HepG2 (cell line): ENCODE measurements around the gene ZG16B. TPM values are rescaled to one million over a fixed set of nuclear protein-coding genes. Genes with fewer than 3 reads are reported as not detected.

Experiments used
- ATAC-seq: fragments of 200-7000 bp; cut with Tn5 transposase; 3 replicates; pipeline ENCODE4 v1.9.1; 2020; ENCODE audit warnings: mild to moderate bottlenecking, moderate library complexity
- BruUV-seq: library from RNA; stranded (reverse); fragments of 400-500 nt; replicated peaks from 2 replicates; lab custom pipeline; 2021; lab: Mats Ljungman, UMichigan
- CTCF ChIA-PET: fragments of 300-600 bp; formaldehyde crosslinking; extraction: SDS; loops from one replicate; lab custom pipeline; 2021; ENCODE audit warnings: low total read pairs, inconsistent platforms, low intra/inter-chr PET ratio; lab: Yijun Ruan, JAX
- POLR2A ChIA-PET: fragments of 350-600 bp; sonication (Branson Sonifier 250); formaldehyde crosslinking; loops from one replicate; lab custom pipeline; 2020; ENCODE audit warnings: antibody characterized with exemption, inconsistent platforms; lab: Yijun Ruan, JAX
- DNase-seq: peaks from one replicate; pipeline ENCODE4 v3.0.0-alpha.2; 2015; ENCODE audit warnings: low spot score
- FAIRE-seq: peaks from 3 replicates; lab custom pipeline; 2011; peaks lifted over from hg19 to GRCh38; lab: Jason Lieb, UNC
- H2AFZ ChIP-seq: one replicate; pipeline ENCODE4 v1.6.1; 2011; ENCODE audit warnings: low read length, inconsistent platforms
- H3K27ac ChIP-seq: fragments of 300-600 bp; 3 replicates; pipeline ENCODE4 v1.8.0; 2011; ENCODE audit warnings: mixed run types, mild to moderate bottlenecking, mixed read lengths, low read length, inconsistent platforms; ENCODE audit not compliant: insufficient read depth; ENCODE audit errors: extremely low read length
- H3K27me3 ChIP-seq, 2 experiments: fragments of 200-600 bp in 1 of 2; 2 replicates in 1 of 2; 3 replicates in 1 of 2; pipeline versions ENCODE4 v1.6.0 to v1.8.0; 2011; ENCODE audit warnings: low read length in 2 of 2, mild to moderate bottlenecking in 2 of 2, moderate library complexity in 2 of 2, inconsistent platforms in 1 of 2; ENCODE audit not compliant: insufficient read depth in 2 of 2, control insufficient read depth in 1 of 2
- H3K36me3 ChIP-seq, 2 experiments: fragments of 200-600 bp in 1 of 2; replicated peaks in 1 of 2; 2 replicates in 1 of 2; 3 replicates in 1 of 2; pipeline versions ENCODE4 v1.5.1 to v1.8.0; 2011; ENCODE audit warnings: low read length in 2 of 2, inconsistent platforms in 1 of 2; ENCODE audit not compliant: insufficient read depth in 2 of 2, control insufficient read depth in 1 of 2
- H3K4me1 ChIP-seq: 2 replicates; pipeline ENCODE4 v1.5.1; 2012; ENCODE audit warnings: low read length, inconsistent platforms; ENCODE audit not compliant: insufficient read depth
- H3K4me2 ChIP-seq: 2 replicates; pipeline ENCODE4 v1.6.0; 2011; ENCODE audit warnings: low read depth, low read length, inconsistent platforms
- H3K4me3 ChIP-seq, 3 experiments: fragments of 200-600 bp in 1 of 3; sonication (generic), shearing (Covaris generic) in 1 of 3; replicated peaks in 1 of 3; 2 replicates each; pipeline ENCODE4 v1.5.1; 2011 to 2016; ENCODE audit warnings: low read length in 3 of 3, inconsistent platforms in 2 of 3, low read depth in 2 of 3, mild to moderate bottlenecking in 2 of 3, control low read depth in 1 of 3, mixed read lengths in 1 of 3; ENCODE audit not compliant: insufficient read depth in 1 of 3
- H3K79me2 ChIP-seq: one replicate; pipeline ENCODE4 v1.6.1; 2011; ENCODE audit warnings: low read length, inconsistent platforms; ENCODE audit not compliant: insufficient read depth
- H3K9ac ChIP-seq: 2 replicates; pipeline ENCODE4 v1.6.0; 2011; ENCODE audit warnings: mild to moderate bottlenecking, low read depth, low read length, inconsistent platforms; ENCODE audit not compliant: insufficient read depth
- H3K9me3 ChIP-seq: 2 replicates; pipeline ENCODE4 v1.5.1; 2012; ENCODE audit warnings: mild to moderate bottlenecking, low read length
- H4K20me1 ChIP-seq: 2 replicates; pipeline ENCODE4 v1.6.0; 2011; ENCODE audit warnings: inconsistent platforms, mild to moderate bottlenecking, low read length, moderate library complexity; ENCODE audit not compliant: insufficient read depth
- RXRA ChIP-seq: sonication (generic); formaldehyde crosslinking; IDR thresholded peaks from 2 replicates; pipeline ENCODE4 v1.5.1; 2020; ENCODE audit warnings: missing genetic modification reagents
- SP5 ChIP-seq: IDR thresholded peaks from 2 replicates; pipeline ENCODE4 v1.6.1; 2016; ENCODE audit warnings: low read depth, borderline replicate concordance
- WIZ ChIP-seq: sonication (generic); formaldehyde crosslinking; IDR thresholded peaks from 2 replicates; pipeline ENCODE4 v1.5.1; 2020; ENCODE audit warnings: mild to moderate bottlenecking, missing genetic modification reagents
- ZBTB1 ChIP-seq: sonication (generic); formaldehyde crosslinking; IDR thresholded peaks from 2 replicates; pipeline ENCODE4 v1.4.0; 2020; ENCODE audit warnings: missing genetic modification reagents, borderline replicate concordance
- ZNF230 ChIP-seq: sonication (generic); formaldehyde crosslinking; IDR thresholded peaks from 2 replicates; pipeline ENCODE4 v1.4.0; 2020; ENCODE audit warnings: mild to moderate bottlenecking, missing genetic modification reagents
- ZNF30 ChIP-seq: sonication (generic); formaldehyde crosslinking; IDR thresholded peaks from 2 replicates; pipeline ENCODE4 v1.5.0; 2020; ENCODE audit warnings: mild to moderate bottlenecking, missing genetic modification reagents
- ZNF547 ChIP-seq: sonication (generic); formaldehyde crosslinking; IDR thresholded peaks from 2 replicates; pipeline ENCODE4 v1.5.1; 2020; ENCODE audit warnings: mild to moderate bottlenecking, missing genetic modification reagents
- WGBS: methylation state at CpG from one replicate; pipeline ENCODE4 v1.1.6; 2017; ENCODE audit warnings: low lambda C conversion rate; 5-methylcytosine and 5-hydroxymethylcytosine counted together
- in situ Hi-C: cut with HindIII; loops from 2 replicates; pipeline ENCODE4 v1.10.0; 2017; ENCODE audit warnings: low pct_unique_long_range_greater_than_20kb; ENCODE audit not compliant: extremely low pct_ligation_motif_present
- intact Hi-C: fragments of 100-400 bp; cut with micrococcal nuclease; formaldehyde crosslinking; loops from one replicate; pipeline ENCODE4 v1.10.0; 2022; ENCODE audit not compliant: unreplicated experiment
- polyA plus RNA-seq, 8 experiments: library from polyadenylated mRNA; depleted of rRNA in 3 of 8; stranded (reverse) in 7 of 8; unstranded in 1 of 8; fragments of >200 nt; fragmentation: Illumina TruSeq in 4 of 8; extraction: Trizol in 4 of 8; gene quantifications; 2 replicates each; pipeline versions ENCODE4 v1.2.1 to v1.2.3, GENCODE V29; 2011 to 2016; ENCODE audit warnings: low read depth in 4 of 8, missing spikeins in 1 of 8, mixed read lengths in 1 of 8; ENCODE audit not compliant: insufficient read depth in 1 of 8
- total RNA-seq, 5 experiments: library from RNA; depleted of rRNA; stranded (reverse); fragments of >200 nt; fragmentation: Illumina TruSeq; extraction: Trizol; gene quantifications; 2 replicates each; pipeline ENCODE4 v1.2.3, GENCODE V29; 2016; ENCODE audit warnings: low read depth in 1 of 5
- TF ChIP-seq, protein P1 (sequence below): sonication (generic); formaldehyde crosslinking; IDR thresholded peaks from 2 replicates; pipeline ENCODE4 v1.8.0; 2022; ENCODE audit warnings: mild to moderate bottlenecking, missing genetic modification reagents, borderline replicate concordance
- TF ChIP-seq, protein P2 (sequence below): sonication (generic); formaldehyde crosslinking; IDR thresholded peaks from 2 replicates; pipeline ENCODE4 v1.5.1; 2020; ENCODE audit warnings: mild to moderate bottlenecking, missing genetic modification reagents, borderline replicate concordance
- TF ChIP-seq, protein P3 (sequence below), 2 experiments: sonication (generic) in 1 of 2; formaldehyde crosslinking in 1 of 2; IDR thresholded peaks; 2 replicates each; pipeline versions ENCODE4 v1.6.1 to v1.9.0; 2014 to 2022; ENCODE audit warnings: antibody characterized with exemption in 1 of 2, borderline replicate concordance in 1 of 2, inconsistent platforms in 1 of 2, low read depth in 1 of 2, missing genetic modification reagents in 1 of 2
- TF ChIP-seq, protein P4 (sequence below): sonication (generic); formaldehyde crosslinking; IDR thresholded peaks from 2 replicates; pipeline ENCODE4 v1.5.0; 2020; ENCODE audit warnings: missing genetic modification reagents

Gene ZG16B
- total and polyA plus RNA-seq, 2 of the 13 experiments (the other 11 are each of a cell fraction or from before 2014, with no cell fraction given) = 1.5 to 11.3 TPM

DNA sequence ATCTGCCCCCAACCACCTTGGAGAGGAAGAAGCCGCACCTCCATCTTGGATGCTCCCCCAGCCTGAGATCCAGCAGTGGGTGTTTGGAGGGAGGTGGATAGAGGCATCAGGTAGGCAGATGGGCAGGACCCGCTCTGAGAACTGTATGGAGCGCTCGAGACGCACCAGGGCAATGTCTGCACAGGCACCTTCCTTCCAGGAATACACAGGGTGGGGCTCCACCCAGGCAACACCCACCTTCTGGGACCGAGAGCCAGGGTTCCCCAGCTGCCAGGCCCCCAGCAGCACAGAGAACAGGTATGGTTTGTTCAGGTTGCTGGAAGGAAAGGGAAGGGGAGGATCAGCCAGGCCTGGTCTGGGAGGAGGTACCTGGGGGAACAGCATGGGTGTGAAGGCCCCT is 25.4 kb downstream of the ZG16B start:
- H3K27ac ChIP-seq = no peak overlapping the region
- H4K20me1 ChIP-seq = no peaks in the 10 kb centered on the region
- H3K4me2 ChIP-seq = no peak overlapping the region
- no TSS peak for BruUV-seq
- no peaks in the 10 kb centered on the region for H3K36me3 ChIP-seq
- H3K79me2 ChIP-seq = no peaks in the 10 kb centered on the region
- no peak for FAIRE-seq
- H3K27me3 ChIP-seq = peaks cover 2 to 3% of the 10 kb centered on the region in 2 experiments; a peak in 3 of 5 replicates
- WGBS = 66% methylated on average over 4 of the region's 6 CpGs
- TF ChIP-seq ZNF30 (CRISPR knock-in tag) = no peak
- TF ChIP-seq ZNF547 (CRISPR knock-in tag) = no peak
- TF ChIP-seq, protein P1, sequence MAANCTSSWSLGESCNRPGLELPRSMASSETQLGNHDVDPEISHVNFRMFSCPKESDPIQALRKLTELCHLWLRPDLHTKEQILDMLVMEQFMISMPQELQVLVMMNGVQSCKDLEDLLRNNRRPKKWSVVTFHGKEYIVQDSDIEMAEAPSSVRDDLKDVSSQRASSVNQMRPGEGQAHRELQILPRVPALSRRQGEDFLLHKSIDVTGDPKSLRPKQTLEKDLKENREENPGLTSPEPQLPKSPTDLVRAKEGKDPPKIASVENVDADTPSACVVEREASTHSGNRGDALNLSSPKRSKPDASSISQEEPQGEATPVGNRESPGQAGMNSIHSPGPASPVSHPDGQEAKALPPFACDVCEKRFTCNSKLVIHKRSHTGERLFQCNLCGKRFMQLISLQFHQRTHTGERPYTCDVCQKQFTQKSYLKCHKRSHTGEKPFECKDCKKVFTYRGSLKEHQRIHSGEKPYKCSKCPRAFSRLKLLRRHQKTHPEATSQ (CRISPR knock-in tag) = no peak
- no peak for TF ChIP-seq ZNF230 (CRISPR knock-in tag)
- TF ChIP-seq RXRA (CRISPR knock-in tag) = no peak
- TF ChIP-seq, protein P2, sequence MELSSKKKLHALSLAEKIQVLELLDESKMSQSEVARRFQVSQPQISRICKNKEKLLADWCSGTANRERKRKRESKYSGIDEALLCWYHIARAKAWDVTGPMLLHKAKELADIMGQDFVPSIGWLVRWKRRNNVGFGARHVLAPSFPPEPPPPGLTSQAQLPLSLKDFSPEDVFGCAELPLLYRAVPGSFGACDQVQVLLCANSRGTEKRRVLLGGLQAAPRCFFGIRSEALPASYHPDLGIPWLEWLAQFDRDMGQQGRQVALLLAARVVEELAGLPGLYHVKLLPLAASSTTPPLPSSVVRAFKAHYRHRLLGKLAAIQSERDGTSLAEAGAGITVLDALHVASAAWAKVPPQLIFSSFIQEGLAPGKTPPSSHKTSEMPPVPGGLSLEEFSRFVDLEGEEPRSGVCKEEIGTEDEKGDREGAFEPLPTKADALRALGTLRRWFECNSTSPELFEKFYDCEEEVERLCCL (CRISPR knock-in tag) = no peak
- TF ChIP-seq, protein P3, sequence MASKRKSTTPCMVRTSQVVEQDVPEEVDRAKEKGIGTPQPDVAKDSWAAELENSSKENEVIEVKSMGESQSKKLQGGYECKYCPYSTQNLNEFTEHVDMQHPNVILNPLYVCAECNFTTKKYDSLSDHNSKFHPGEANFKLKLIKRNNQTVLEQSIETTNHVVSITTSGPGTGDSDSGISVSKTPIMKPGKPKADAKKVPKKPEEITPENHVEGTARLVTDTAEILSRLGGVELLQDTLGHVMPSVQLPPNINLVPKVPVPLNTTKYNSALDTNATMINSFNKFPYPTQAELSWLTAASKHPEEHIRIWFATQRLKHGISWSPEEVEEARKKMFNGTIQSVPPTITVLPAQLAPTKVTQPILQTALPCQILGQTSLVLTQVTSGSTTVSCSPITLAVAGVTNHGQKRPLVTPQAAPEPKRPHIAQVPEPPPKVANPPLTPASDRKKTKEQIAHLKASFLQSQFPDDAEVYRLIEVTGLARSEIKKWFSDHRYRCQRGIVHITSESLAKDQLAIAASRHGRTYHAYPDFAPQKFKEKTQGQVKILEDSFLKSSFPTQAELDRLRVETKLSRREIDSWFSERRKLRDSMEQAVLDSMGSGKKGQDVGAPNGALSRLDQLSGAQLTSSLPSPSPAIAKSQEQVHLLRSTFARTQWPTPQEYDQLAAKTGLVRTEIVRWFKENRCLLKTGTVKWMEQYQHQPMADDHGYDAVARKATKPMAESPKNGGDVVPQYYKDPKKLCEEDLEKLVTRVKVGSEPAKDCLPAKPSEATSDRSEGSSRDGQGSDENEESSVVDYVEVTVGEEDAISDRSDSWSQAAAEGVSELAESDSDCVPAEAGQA (IDR thresholded peaks at IDR 0.05; ENCODE audit: low read depth) = no peak
- TF ChIP-seq, protein P3 (CRISPR knock-in tag; IDR thresholded peaks at IDR 0.05; ENCODE audit: borderline replicate concordance) = no peak
- no peak for TF ChIP-seq WIZ
- TF ChIP-seq, protein P4, sequence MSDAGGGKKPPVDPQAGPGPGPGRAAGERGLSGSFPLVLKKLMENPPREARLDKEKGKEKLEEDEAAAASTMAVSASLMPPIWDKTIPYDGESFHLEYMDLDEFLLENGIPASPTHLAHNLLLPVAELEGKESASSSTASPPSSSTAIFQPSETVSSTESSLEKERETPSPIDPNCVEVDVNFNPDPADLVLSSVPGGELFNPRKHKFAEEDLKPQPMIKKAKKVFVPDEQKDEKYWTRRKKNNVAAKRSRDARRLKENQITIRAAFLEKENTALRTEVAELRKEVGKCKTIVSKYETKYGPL (CRISPR knock-in tag) = no peak
- no peak for TF ChIP-seq ZBTB1 (CRISPR knock-in tag)
- no peak for TF ChIP-seq SP5 (CRISPR knock-in tag)
- TF ChIP-seq, all 625 proteins: peak for 0
- intact Hi-C loops (loop anchor here (2.0 kb wide), 1 partner anchor 17 kb away; no protein-coding TSS in a partner anchor), in situ Hi-C loops (no loop called here)
- H3K9ac ChIP-seq = no peak overlapping the region
- POLR2A ChIA-PET = interaction anchor here (2.1 kb wide), 1 partner anchor 13 kb away, joined by 11 read pairs; no protein-coding TSS in a partner anchor
- H2AFZ ChIP-seq = no peak overlapping the region
- CTCF ChIA-PET = interaction anchor here (1.3 to 4.2 kb wide), 3 partner anchors 13 to 71 kb away, joined by 9 to 30 read pairs (median 11); no protein-coding TSS in a partner anchor
- DNase-seq (no peak), ATAC-seq (no peak)
- H3K9me3 ChIP-seq = peaks cover 6% of the 10 kb centered on the region; the same call in 1 of the 2 replicates
- H3K4me3 ChIP-seq = no peak overlapping the region
- peaks cover 16% of the 10 kb centered on the region for H3K4me1 ChIP-seq
